HEK293 (cell line): ENCODE data around the gene PCSK5.

Experiments used
- PRDM2 ChIP-seq: fragments of 450-650 bp; formaldehyde crosslinking; IDR thresholded peaks from 2 replicates; pipeline ENCODE4 v1.5.1; 2016; ENCODE audit warnings: missing biosample characterization, missing genetic modification characterization, borderline replicate concordance
- ZBTB49 ChIP-seq: fragments of 450-650 bp; formaldehyde crosslinking; IDR thresholded peaks from 2 replicates; pipeline ENCODE4 v1.5.1; 2016; ENCODE audit warnings: missing biosample characterization, missing genetic modification characterization, low read depth
- ZNF48 ChIP-seq: fragments of 450-650 bp; formaldehyde crosslinking; IDR thresholded peaks from 2 replicates; pipeline ENCODE4 v1.5.1; 2016; ENCODE audit warnings: missing biosample characterization, missing genetic modification characterization
- ZNF549 ChIP-seq: fragments of 450-650 bp; IDR thresholded peaks from 2 replicates; pipeline ENCODE4 v1.5.1; 2018; ENCODE audit warnings: missing biosample characterization, missing genetic modification characterization, mild to moderate bottlenecking, inconsistent platforms, moderate library complexity
- ZNF747 ChIP-seq: fragments of 450-650 bp; formaldehyde crosslinking; IDR thresholded peaks from 2 replicates; pipeline ENCODE4 v1.5.1; 2016; ENCODE audit warnings: missing biosample characterization, missing genetic modification characterization

GRCh38 chr9:76221423-76221822 is 330.9 kb downstream of the PCSK5 start:
- TF ChIP-seq ZNF747 (tag by site-specific recombination) (no peak), PRDM2 (no peak), ZNF549 (tag by site-specific recombination) (no peak), ZBTB49 (tag by site-specific recombination) (no peak), ZNF48 (tag by site-specific recombination) (no peak)
